ENCODE data around the gene NR4A3. TPM values are rescaled to one million over a fixed set of nuclear protein-coding genes. Genes with fewer than 3 reads are reported as not detected.

The NR4A3 gene
- total RNA-seq, 1 experiment from 2014 or later = 0.86 TPM

DNA sequence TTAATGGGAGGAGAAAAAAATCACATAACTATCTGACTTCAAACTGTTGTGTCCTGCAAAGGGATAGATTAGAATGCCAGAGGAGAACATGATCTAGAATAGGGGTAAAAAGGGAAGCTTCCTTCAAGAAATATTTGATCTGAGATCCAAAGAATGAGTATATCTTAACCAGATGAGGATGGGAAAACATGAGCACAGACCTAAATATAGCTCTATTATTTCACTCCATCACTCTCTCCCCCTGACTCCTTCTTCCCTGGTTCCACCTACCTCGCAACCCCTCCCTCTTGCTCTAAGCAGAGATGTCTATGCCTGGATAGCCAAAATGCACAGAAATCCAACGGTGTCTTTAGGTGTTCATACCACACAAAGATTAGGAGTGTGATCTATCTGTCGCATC is 36.4 kb downstream of the NR4A3 start:
- Histone ChIP-seq H3K9ac (ENCODE audit: low read length) (no peak overlapping the region), H3K4me2 (ENCODE audit: low read length) (no peak overlapping the region), H3K27me3 (ENCODE audit: insufficient read depth, low read length) (no peaks in the 10 kb centered on the region), H4K20me1 (ENCODE audit: insufficient read depth) (no peaks in the 10 kb centered on the region), H3K36me3 (ENCODE audit: control insufficient read depth in 1 of 2, insufficient read depth in 2 of 2, low read length in 2 of 2) (no peaks in the 10 kb centered on the region), H3K9me2 (ENCODE audit: insufficient read depth) (no peaks in the 10 kb centered on the region), H3K27ac (ENCODE audit: low read depth, low read length) (no peak overlapping the region), H3K9me3 (ENCODE audit: control insufficient read depth in 1 of 2, insufficient read depth in 1 of 2, low read depth in 1 of 2, low read length in 2 of 2) (no peaks in the 10 kb centered on the region), H3K4me1 (ENCODE audit: control insufficient read depth in 1 of 2, insufficient read depth in 2 of 2, low read length in 2 of 2) (no peaks in the 10 kb centered on the region), H3K4me3 (replicated peaks in 1 of 2; ENCODE audit: low read depth in 1 of 2, low read length in 2 of 2) (no peak overlapping the region), H2AFZ (ENCODE audit: low read depth, low read length, poor library complexity, severe bottlenecking) (no peak overlapping the region), H3K79me2 (ENCODE audit: insufficient read depth, low read length) (no peaks in the 10 kb centered on the region)
- ATAC-seq (no peak), DNase-seq (ENCODE audit: low read depth, low spot score) (no peak)
- intact Hi-C loops (cut with micrococcal nuclease) = no loop called here
- TF ChIP-seq EZH2 (IDR thresholded peaks at IDR 0.05) (no peak), SRF (IDR thresholded peaks at IDR 0.05; ENCODE audit: low read depth) (no peak), JUND (IDR thresholded peaks at IDR 0.05) (no peak), ZBTB33 (IDR thresholded peaks at IDR 0.05; ENCODE audit: extremely low read depth, insufficient replicate concordance, low read length) (no peak), POLR2AphosphoS5 (IDR thresholded peaks at IDR 0.05; ENCODE audit: low read depth, low read length) (no peak), SP1 (IDR thresholded peaks at IDR 0.05; ENCODE audit: low read depth) (no peak), ELF1 (IDR thresholded peaks at IDR 0.05; ENCODE audit: borderline replicate concordance, low read depth) (no peak), ZNF274 (IDR thresholded peaks at IDR 0.05; ENCODE audit: low read depth, low read length) (no peak), FOSL1 (IDR thresholded peaks at IDR 0.05; ENCODE audit: low read depth) (no peak), MAX (IDR thresholded peaks at IDR 0.05) (no peak), ATF3 (IDR thresholded peaks at IDR 0.05) (no peak), POLR2A (IDR thresholded peaks at IDR 0.05; ENCODE audit: borderline replicate concordance, extremely low read depth, insufficient read depth, insufficient read length) (no peak), ZFX (IDR thresholded peaks at IDR 0.05) (no peak)
- no TSS peak for BruUV-seq (replicated peaks)
- RAD21 ChIA-PET (ENCODE audit: low non-redundant PET in 1 of 2, low total read pairs in 2 of 2, uncharacterized antibody in 2 of 2, unreplicated experiment in 2 of 2) = no interaction called here
- POLR2A ChIA-PET = no interaction called here
- CTCF ChIA-PET = no interaction called here

Data from HCT116 (cell line).